BLaER1 treated with 17β-estradiol and CSF1 and Interleukin-3, amounts not matched to agents 10 nM and 100 nM (cell line): ENCODE results near the gene UCKL1.

Source experiments
- H3K27ac ChIP-seq, 11 experiments: shearing (Covaris generic); formaldehyde crosslinking; 2 replicates each; pipeline ENCODE4 v1.8.1; 2022
- H3K27me3 ChIP-seq, 11 experiments: shearing (Covaris generic); formaldehyde crosslinking; 2 replicates each; pipeline ENCODE4 v1.8.1; 2022
- H3K36me3 ChIP-seq, 11 experiments: shearing (Covaris generic); formaldehyde crosslinking; 2 replicates each; pipeline ENCODE4 v1.8.1; 2022
- H3K4me1 ChIP-seq, 10 experiments: shearing (Covaris generic); formaldehyde crosslinking; 2 replicates each; pipeline ENCODE4 v1.8.1; 2022
- H3K4me2 ChIP-seq, 11 experiments: shearing (Covaris generic); formaldehyde crosslinking; 2 replicates each; pipeline ENCODE4 v1.8.1; 2022
- H3K4me3 ChIP-seq, 10 experiments: shearing (Covaris generic); formaldehyde crosslinking; 2 replicates each; pipeline ENCODE4 v1.8.1; 2022
- H3K9ac ChIP-seq, 11 experiments: shearing (Covaris generic); formaldehyde crosslinking; 2 replicates each; pipeline ENCODE4 v1.8.1; 2022
- H3K9me3 ChIP-seq, 11 experiments: shearing (Covaris generic); formaldehyde crosslinking; replicated peaks in 1 of 11; 2 replicates each; pipeline ENCODE4 v1.8.1; 2022
- H4K20me1 ChIP-seq, 11 experiments: shearing (Covaris generic); formaldehyde crosslinking; 2 replicates each; pipeline ENCODE4 v1.8.1; 2022
- Cebpa-rat ChIP-seq, 11 experiments: shearing (Covaris generic); IDR thresholded peaks; 2 replicates each; pipeline ENCODE4 v1.8.1; 2022

UCKL1 gene

GRCh38 chr20:63908008-63908682 lies 48.1 kb downstream of the UCKL1 start:
- no peak overlapping the region for H3K4me3 ChIP-seq
- H3K27me3 ChIP-seq: no peaks in the 10 kb centered on the region
- peaks cover 5 to 88% (median 51%) of the 10 kb centered on the region in 11 experiments; a peak in 20 of 22 replicates for H3K36me3 ChIP-seq
- H4K20me1 ChIP-seq: peaks cover 99 to 100% (median 100%) of the 10 kb centered on the region in 11 experiments
- peak overlapping the region in 10 of 11 experiments; percentile 1 to 68 (median 32); a peak in 11 of 22 replicates for H3K27ac ChIP-seq
- peaks cover 72 to 97% (median 87%) of the 10 kb centered on the region in 10 experiments for H3K4me1 ChIP-seq
- H3K4me2 ChIP-seq: peak overlapping the region; percentile 28 to 68 (median 48); a peak in 17 of 22 replicates
- peaks cover 0 to 5% (median under 1%) of the 10 kb centered on the region in 11 experiments; a peak in 9 of 22 replicates for H3K9me3 ChIP-seq
- H3K9ac ChIP-seq: peak overlapping the region in 8 of 11 experiments; percentile 14 to 50 (median 28); a peak in 12 of 22 replicates
- TF ChIP-seq Cebpa-rat (IDR thresholded peaks at IDR 0.05): no peak

DNA sequence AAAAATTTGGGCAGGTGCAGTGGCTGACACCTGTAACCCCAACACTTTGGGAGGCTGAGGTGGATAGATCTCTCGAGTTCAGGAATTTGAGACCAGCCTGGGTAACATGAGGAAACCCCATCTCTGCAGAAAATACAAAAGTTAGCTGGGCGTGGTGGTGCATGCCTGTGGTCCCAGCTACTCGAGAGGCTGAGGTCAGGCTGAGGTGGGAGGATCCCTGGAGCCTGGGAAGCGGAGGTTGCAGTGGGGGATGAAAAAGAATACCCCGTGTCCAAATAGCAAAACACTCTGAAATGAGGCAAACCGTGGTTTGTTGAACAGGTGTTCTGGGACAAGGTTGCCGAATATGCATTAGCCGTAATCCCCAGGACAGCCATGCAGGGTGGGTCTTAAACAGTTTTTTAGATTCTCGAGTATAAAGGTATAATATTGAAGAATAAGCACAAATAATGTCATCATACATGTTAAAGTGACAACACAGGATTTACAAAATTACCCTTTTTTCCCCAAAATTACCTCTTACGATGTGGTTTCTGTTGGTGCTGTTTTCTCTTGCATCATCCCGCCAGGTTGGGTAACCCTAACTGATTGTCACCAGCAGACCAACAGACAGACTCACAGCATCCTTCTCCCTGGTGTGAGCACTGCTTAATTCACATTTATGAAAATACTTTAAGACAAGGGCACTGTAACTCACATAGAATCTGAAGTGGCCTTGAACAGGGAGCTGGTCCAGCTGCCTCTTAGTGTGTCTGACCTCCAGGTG lies 52.2 kb downstream of the UCKL1 start:
- Histone ChIP-seq H3K4me3 (peak overlapping the region in 1 of 10 experiments; percentile 38; a peak in 1 of 20 replicates), H3K27me3 (no peaks in the 10 kb centered on the region), H3K4me1 (peaks cover 73 to 98% (median 87%) of the 10 kb centered on the region in 10 experiments), H3K27ac (peak overlapping the region in 9 of 11 experiments; percentile 38 to 92 (median 58); a peak in 12 of 22 replicates), H3K9me3 (no peaks in the 10 kb centered on the region), H3K4me2 (peak overlapping the region; percentile 7 to 100 (median 55); a peak in 16 of 22 replicates), H4K20me1 (peaks cover 92 to 100% (median 100%) of the 10 kb centered on the region in 11 experiments), H3K36me3 (peaks cover 9 to 88% (median 65%) of the 10 kb centered on the region in 11 experiments; a peak in 21 of 22 replicates), H3K9ac (peak overlapping the region in 9 of 11 experiments; percentile 1 to 55 (median 39); a peak in 10 of 22 replicates)
- peak in 2 of 11 experiments; percentile 28 to 60; a peak in 2 of 22 replicates for TF ChIP-seq Cebpa-rat (IDR thresholded peaks at IDR 0.05)

DNA sequence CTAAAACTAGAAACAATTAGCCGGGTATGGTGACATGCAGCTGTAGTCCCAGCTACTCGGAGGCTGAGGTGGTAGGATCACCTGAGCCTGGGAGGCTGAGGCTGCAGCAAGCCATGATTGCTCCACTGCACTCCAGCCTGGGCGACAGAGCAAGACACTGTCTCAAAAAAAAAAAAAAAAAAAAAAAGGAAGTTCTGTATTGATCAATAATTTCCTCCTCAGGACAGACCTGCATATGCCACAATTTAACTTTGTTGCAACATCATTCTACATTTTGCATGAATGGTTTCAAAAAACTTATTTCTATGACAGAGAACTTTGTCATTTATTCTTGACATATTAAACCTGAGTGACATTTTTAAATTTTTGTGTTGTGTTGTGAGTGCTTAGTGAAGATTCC lies 55.8 kb downstream of the UCKL1 start:
- peak in 9 of 11 experiments; percentile 45 to 87 (median 69); a peak in 14 of 22 replicates for TF ChIP-seq Cebpa-rat (IDR thresholded peaks at IDR 0.05)
- peaks cover 79 to 90% (median 86%) of the 10 kb centered on the region in 10 experiments for H3K4me1 ChIP-seq
- H3K9ac ChIP-seq: peak overlapping the region; percentile 38 to 94 (median 67); a peak in 19 of 22 replicates
- no peaks in the 10 kb centered on the region for H3K27me3 ChIP-seq
- peak overlapping the region in 10 of 11 experiments; percentile 59 to 94 (median 90); a peak in 20 of 22 replicates for H3K27ac ChIP-seq
- H3K4me2 ChIP-seq: peak overlapping the region; percentile 54 to 100 (median 93)
- no peaks in the 10 kb centered on the region for H3K9me3 ChIP-seq
- H3K4me3 ChIP-seq: peak overlapping the region in 6 of 10 experiments; percentile 31 to 46 (median 39); a peak in 8 of 20 replicates
- H4K20me1 ChIP-seq: peaks cover 84 to 97% (median 92%) of the 10 kb centered on the region in 11 experiments
- peaks cover 17 to 77% (median 58%) of the 10 kb centered on the region in 11 experiments; a peak in 21 of 22 replicates for H3K36me3 ChIP-seq

GRCh38 chr20:63898882-63899558 lies 57.2 kb downstream of the UCKL1 start:
- TF ChIP-seq Cebpa-rat (IDR thresholded peaks at IDR 0.05): no peak
- Histone ChIP-seq H3K4me1 (peaks cover 76 to 85% (median 82%) of the 10 kb centered on the region in 10 experiments), H3K4me2 (peak overlapping the region; percentile 54 to 100 (median 93); a peak in 21 of 22 replicates), H3K9me3 (no peaks in the 10 kb centered on the region), H3K36me3 (peaks cover 17 to 63% (median 46%) of the 10 kb centered on the region in 11 experiments; a peak in 21 of 22 replicates), H3K27ac (peak overlapping the region in 10 of 11 experiments; percentile 2 to 94 (median 90); a peak in 19 of 22 replicates), H3K27me3 (no peaks in the 10 kb centered on the region), H4K20me1 (peaks cover 70 to 86% (median 82%) of the 10 kb centered on the region in 11 experiments), H3K4me3 (peak overlapping the region in 2 of 10 experiments; percentile 76 to 82; a peak in 3 of 20 replicates), H3K9ac (peak overlapping the region; percentile 2 to 94 (median 56); a peak in 14 of 22 replicates)

- Histone ChIP-seq H3K27me3 (no peaks in the 10 kb centered on the region), H3K27ac (peak overlapping the region in 10 of 11 experiments; percentile 75 to 95 (median 92); a peak in 15 of 22 replicates), H3K4me2 (peak overlapping the region; percentile 81 to 100 (median 95)), H3K36me3 (peaks cover 11 to 57% (median 37%) of the 10 kb centered on the region in 11 experiments; a peak in 21 of 22 replicates), H3K4me3 (peak overlapping the region in 5 of 10 experiments; percentile 62 to 82 (median 76); a peak in 7 of 20 replicates), H3K4me1 (peaks cover 75 to 83% (median 78%) of the 10 kb centered on the region in 10 experiments), H3K9me3 (no peaks in the 10 kb centered on the region), H3K9ac (peak overlapping the region; percentile 83 to 94 (median 90); a peak in 16 of 22 replicates), H4K20me1 (peaks cover 65 to 86% (median 82%) of the 10 kb centered on the region in 11 experiments)
- no peak for TF ChIP-seq Cebpa-rat (IDR thresholded peaks at IDR 0.05)
These were observed 58.1 kb downstream of the UCKL1 start for GRCh38 chr20:63897978-63898561.

DNA sequence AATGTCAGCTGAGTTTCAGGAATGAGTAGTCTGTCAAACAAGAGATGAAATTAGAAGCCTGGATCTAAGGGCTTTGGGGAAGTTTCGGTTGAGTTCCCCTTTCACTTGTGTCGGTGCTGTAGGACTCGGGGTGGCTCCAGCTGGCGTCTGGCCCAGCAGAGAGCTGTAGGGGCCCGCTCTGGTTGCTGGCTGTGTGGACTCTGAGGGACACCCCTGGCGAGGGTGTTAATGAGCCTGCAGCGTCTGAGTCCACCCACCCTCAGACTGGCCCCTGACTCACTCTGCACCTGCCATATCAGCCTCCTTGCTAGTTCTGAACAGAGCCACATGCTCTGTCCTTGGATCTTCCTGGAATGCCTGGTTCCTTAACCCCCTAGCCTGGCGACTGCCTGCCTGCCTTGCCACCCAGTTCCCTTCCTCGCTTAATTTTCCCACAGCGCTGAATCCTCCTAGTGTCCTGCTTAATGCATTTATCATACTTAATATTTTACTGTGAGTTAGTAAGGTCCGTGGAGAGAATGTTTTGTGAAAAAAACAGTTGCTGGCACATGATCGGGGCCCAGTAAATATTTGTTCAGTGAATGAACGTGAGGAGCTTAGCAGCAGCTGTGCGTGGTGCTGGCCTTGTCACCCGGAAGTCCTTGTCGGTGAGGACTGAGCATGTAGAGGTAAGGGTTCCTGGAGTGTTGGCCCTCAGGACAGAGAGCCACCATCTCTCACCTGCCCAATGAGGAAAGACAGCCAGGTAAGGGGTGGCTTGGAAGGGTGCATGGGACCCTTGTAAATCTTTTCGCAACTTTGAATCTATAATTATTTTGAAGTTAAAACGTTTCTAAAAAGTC lies 59.7 kb downstream of the UCKL1 start:
- Histone ChIP-seq H4K20me1 (peaks cover 65 to 86% (median 82%) of the 10 kb centered on the region in 11 experiments), H3K4me1 (peaks cover 62 to 78% (median 69%) of the 10 kb centered on the region in 10 experiments), H3K9me3 (no peaks in the 10 kb centered on the region), H3K27me3 (no peaks in the 10 kb centered on the region), H3K9ac (peak overlapping the region; percentile 83 to 94 (median 90)), H3K36me3 (peaks cover 19 to 62% (median 44%) of the 10 kb centered on the region in 11 experiments), H3K4me3 (peak overlapping the region; percentile 62 to 82 (median 73)), H3K4me2 (peak overlapping the region; percentile 81 to 100 (median 95)), H3K27ac (peak overlapping the region; percentile 82 to 95 (median 92); a peak in 21 of 22 replicates)
- no peak for TF ChIP-seq Cebpa-rat (IDR thresholded peaks at IDR 0.05)

DNA sequence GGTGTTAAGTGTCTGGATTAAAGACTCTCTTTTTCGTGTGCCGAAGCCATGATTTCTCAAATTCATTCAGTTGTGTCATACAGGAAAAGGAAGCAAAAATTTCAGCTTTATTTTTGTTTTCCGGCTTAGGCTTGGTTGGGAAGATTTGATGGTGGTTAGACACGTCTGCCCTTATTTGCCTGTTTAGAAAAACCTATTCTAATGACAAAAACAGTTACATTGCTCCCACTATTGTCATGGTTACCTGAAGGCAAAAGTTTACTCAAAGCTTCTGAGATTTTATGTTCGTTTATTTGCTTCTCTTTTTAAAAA lies 60.3 kb downstream of the UCKL1 start:
- Histone ChIP-seq H3K27ac (peak overlapping the region; percentile 82 to 95 (median 92)), H3K9me3 (no peaks in the 10 kb centered on the region), H3K4me2 (peak overlapping the region; percentile 81 to 100 (median 95)), H3K4me3 (peak overlapping the region; percentile 62 to 82 (median 73)), H3K9ac (peak overlapping the region; percentile 83 to 94 (median 90)), H4K20me1 (peaks cover 65 to 86% (median 82%) of the 10 kb centered on the region in 11 experiments), H3K27me3 (no peaks in the 10 kb centered on the region), H3K4me1 (peaks cover 60 to 78% (median 66%) of the 10 kb centered on the region in 10 experiments), H3K36me3 (peaks cover 24 to 62% (median 44%) of the 10 kb centered on the region in 11 experiments)
- no peak for TF ChIP-seq Cebpa-rat (IDR thresholded peaks at IDR 0.05)
